ENCODE measurements around the gene PTX4. TPM values are rescaled to one million over a fixed set of nuclear protein-coding genes. Genes with fewer than 3 reads are reported as not detected.
"Not testable (repeated sequence)": the region's sequence is repeated elsewhere in the genome, so short reads cannot be mapped to it uniquely, and the experiment has no call there.

Gene PTX4
- total RNA-seq, 4 donors from 2014 or later: not detected

DNA sequence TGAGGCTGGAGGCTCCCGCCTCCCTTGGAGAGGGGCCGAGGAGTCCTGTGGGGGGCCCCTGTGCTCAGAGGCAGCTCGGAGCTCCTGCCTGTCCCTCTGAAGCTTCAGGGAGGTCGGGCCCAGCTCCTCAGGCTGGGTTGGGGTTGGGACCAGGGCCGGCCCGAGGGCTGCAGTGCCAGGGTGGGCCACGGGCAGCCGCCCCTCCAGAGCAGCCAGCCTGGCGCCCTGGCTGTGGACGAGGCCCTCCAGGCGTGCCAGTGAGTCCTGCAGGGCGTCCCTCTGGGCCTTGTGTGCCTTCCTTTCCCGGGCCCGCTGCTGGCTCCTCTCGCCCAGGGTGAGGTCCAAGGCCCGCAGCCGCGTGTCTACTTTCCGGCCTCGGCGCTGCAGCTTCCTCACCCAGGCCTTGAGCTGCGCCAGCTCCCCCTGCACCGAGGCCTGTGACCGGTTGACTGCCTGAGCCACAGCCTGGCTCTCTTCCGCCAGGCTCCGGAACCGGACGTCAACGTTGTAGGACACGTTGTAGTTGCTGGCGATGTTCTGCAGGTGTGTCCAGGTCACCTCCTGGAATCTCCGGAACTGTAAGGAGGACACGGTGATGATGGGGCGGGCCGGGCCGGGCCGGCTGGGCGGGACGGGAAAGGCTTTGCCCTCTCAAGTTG is 1.2 kb downstream of the PTX4 start:
- WGBS, 2 donors: 88 to 92% methylated on average over 27 to 32 of the region's 39 CpGs
- no peak overlapping the region for H3K4me3 ChIP-seq (ENCODE audit: low read depth, poor library complexity, severe bottlenecking)
- TF ChIP-seq POLR2A (IDR thresholded peaks at IDR 0.05): no peak
- TF ChIP-seq, protein P1, sequence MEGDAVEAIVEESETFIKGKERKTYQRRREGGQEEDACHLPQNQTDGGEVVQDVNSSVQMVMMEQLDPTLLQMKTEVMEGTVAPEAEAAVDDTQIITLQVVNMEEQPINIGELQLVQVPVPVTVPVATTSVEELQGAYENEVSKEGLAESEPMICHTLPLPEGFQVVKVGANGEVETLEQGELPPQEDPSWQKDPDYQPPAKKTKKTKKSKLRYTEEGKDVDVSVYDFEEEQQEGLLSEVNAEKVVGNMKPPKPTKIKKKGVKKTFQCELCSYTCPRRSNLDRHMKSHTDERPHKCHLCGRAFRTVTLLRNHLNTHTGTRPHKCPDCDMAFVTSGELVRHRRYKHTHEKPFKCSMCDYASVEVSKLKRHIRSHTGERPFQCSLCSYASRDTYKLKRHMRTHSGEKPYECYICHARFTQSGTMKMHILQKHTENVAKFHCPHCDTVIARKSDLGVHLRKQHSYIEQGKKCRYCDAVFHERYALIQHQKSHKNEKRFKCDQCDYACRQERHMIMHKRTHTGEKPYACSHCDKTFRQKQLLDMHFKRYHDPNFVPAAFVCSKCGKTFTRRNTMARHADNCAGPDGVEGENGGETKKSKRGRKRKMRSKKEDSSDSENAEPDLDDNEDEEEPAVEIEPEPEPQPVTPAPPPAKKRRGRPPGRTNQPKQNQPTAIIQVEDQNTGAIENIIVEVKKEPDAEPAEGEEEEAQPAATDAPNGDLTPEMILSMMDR (IDR thresholded peaks at IDR 0.05): no peak
- no peak for DNase-seq (ENCODE audit: low spot score in 2 of 2)
- intact Hi-C loops (cut with DNase I; ENCODE audit: low total_unique reads): no loop called here

GRCh38 chr16:1486551-1487390 is 2.0 kb downstream of the PTX4 start:
- 85 to 87% methylated on average over 32 to 33 of the region's 33 CpGs for WGBS, 2 donors
- no peak for TF ChIP-seq POLR2A (IDR thresholded peaks at IDR 0.05)
- TF ChIP-seq, protein P1 (IDR thresholded peaks at IDR 0.05): no peak
- no peak for DNase-seq (ENCODE audit: low spot score in 2 of 2)
- no peak overlapping the region for H3K4me3 ChIP-seq (ENCODE audit: low read depth, poor library complexity, severe bottlenecking)
- intact Hi-C loops (cut with DNase I; ENCODE audit: low total_unique reads): no loop called here

- H3K4me3 ChIP-seq (ENCODE audit: low read depth, poor library complexity, severe bottlenecking): no peak overlapping the region
- TF ChIP-seq, protein P1 (IDR thresholded peaks at IDR 0.05): no peak
- no peak for TF ChIP-seq POLR2A (IDR thresholded peaks at IDR 0.05)
- WGBS, 2 donors: 91 to 94% methylated on average over 36 to 40 of the region's 40 CpGs
- intact Hi-C loops (cut with DNase I; ENCODE audit: low total_unique reads): no loop called here
- DNase-seq (ENCODE audit: low spot score in 2 of 2): no peak
These were observed 2.8 kb downstream of the PTX4 start for GRCh38 chr16:1485847-1486496.

- intact Hi-C loops (cut with DNase I; ENCODE audit: low total_unique reads): no loop called here
- no peak overlapping the region for H3K4me3 ChIP-seq (ENCODE audit: low read depth, poor library complexity, severe bottlenecking)
- TF ChIP-seq, protein P1 (IDR thresholded peaks at IDR 0.05): no peak
- TF ChIP-seq POLR2A (IDR thresholded peaks at IDR 0.05): no peak
- DNase-seq (ENCODE audit: low spot score in 2 of 2): no peak
- 71 to 78% methylated on average over 28 of the region's 28 CpGs for WGBS, 2 donors
These were observed 6.6 kb downstream of the PTX4 start for GRCh38 chr16:1481906-1482835.

GRCh38 chr16:1478937-1479336 is 9.8 kb downstream of the PTX4 start:
- H3K4me3 ChIP-seq (ENCODE audit: low read depth, poor library complexity, severe bottlenecking); DNase-seq (ENCODE audit: low spot score in 2 of 2); intact Hi-C loops (cut with DNase I; ENCODE audit: low total_unique reads): not testable (repeated sequence)
- WGBS, 2 donors: 93 to 96% methylated on average over 9 of the region's 9 CpGs

Measured in lower leg skin (tissue), 4 donors.